Brain microvascular endothelial cell (primary cell): Measurements from ENCODE around the gene MYLK4.

Experiments
- DNase-seq: peaks from one replicate; pipeline ENCODE4 v3.0.0-alpha.2; 2020
- H3K27ac ChIP-seq: fragments of 250-450 bp; sonication (Bioruptor Pico); 2 replicates; pipeline ENCODE4 v1.5.1; 2020; ENCODE audit warnings: mild to moderate bottlenecking, moderate library complexity
- H3K27me3 ChIP-seq: fragments of 250-450 bp; sonication (Bioruptor Pico); replicated peaks from 2 replicates; pipeline ENCODE4 v1.5.1; 2020; ENCODE audit warnings: mild to moderate bottlenecking
- H3K36me3 ChIP-seq: fragments of 250-450 bp; sonication (Bioruptor Pico); replicated peaks from 2 replicates; pipeline ENCODE4 v1.5.1; 2020; ENCODE audit warnings: mild to moderate bottlenecking
- H3K4me3 ChIP-seq: 2 replicates; pipeline ENCODE4 v1.5.1; 2011; ENCODE audit warnings: low read depth, mild to moderate bottlenecking, control low read depth, low read length, moderate library complexity
- in situ Hi-C: cut with HindIII; loops from 2 replicates; pipeline ENCODE4 v1.10.0; 2017; ENCODE audit warnings: low sequenced_read_pairs, low pct_ligation_motif_present
- TF ChIP-seq, protein P1 (sequence below): IDR thresholded peaks from 2 replicates; pipeline ENCODE4 v1.5.1; 2011; ENCODE audit warnings: low read depth, mild to moderate bottlenecking, moderate library complexity, low read length, control low read depth, inconsistent platforms; ENCODE audit errors: missing control alignments

MYLK4 gene

DNA sequence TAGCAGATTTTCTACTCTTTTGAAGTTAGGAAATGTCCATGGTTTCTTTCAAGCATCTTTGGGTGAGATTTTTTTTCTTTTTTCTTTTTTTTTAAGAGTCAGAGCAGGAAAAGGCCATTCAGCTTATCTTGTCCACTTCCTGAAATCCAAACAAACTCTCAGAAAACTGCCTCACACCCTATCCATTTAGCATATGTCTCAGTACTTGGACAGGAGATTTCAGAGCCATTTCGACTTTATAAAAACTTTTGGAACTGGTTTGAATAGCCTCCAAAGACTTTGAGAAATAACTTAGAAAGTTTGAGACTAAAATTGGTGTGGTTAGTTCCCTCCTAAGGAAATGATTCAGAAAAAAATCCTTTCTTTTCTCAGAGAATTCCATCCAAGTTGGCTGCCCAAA, 125.1 kb downstream of the MYLK4 start:
- TF ChIP-seq, protein P1, sequence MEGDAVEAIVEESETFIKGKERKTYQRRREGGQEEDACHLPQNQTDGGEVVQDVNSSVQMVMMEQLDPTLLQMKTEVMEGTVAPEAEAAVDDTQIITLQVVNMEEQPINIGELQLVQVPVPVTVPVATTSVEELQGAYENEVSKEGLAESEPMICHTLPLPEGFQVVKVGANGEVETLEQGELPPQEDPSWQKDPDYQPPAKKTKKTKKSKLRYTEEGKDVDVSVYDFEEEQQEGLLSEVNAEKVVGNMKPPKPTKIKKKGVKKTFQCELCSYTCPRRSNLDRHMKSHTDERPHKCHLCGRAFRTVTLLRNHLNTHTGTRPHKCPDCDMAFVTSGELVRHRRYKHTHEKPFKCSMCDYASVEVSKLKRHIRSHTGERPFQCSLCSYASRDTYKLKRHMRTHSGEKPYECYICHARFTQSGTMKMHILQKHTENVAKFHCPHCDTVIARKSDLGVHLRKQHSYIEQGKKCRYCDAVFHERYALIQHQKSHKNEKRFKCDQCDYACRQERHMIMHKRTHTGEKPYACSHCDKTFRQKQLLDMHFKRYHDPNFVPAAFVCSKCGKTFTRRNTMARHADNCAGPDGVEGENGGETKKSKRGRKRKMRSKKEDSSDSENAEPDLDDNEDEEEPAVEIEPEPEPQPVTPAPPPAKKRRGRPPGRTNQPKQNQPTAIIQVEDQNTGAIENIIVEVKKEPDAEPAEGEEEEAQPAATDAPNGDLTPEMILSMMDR = no peak
- Histone ChIP-seq H3K36me3 (no peaks in the 10 kb centered on the region), H3K4me3 (no peak overlapping the region), H3K27ac (no peak overlapping the region), H3K27me3 (no peaks in the 10 kb centered on the region)
- in situ Hi-C loops = no loop called here
- no peak for DNase-seq

DNA sequence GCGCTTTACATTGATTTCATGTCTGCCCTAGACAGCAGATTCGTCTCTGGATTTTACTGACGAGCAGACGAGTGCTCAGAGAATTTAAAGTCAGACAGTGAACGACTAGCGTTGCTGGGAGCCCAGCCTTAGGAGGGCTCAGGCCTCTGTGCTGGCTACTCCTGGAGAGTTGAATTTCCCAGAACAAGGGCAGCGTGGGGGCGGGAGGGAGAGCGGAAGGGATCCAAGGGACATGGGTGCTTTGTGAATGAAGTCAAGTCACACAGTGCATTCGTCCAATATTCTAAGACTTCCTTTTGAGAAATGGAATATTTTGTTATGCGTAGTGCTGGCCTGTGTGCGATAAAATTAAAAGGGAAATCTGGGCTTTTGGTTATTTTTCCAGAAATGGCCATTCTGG, 126.5 kb downstream of the MYLK4 start:
- Histone ChIP-seq H3K4me3 (no peak overlapping the region), H3K36me3 (no peaks in the 10 kb centered on the region), H3K27ac (no peak overlapping the region), H3K27me3 (no peaks in the 10 kb centered on the region)
- no peak for DNase-seq
- TF ChIP-seq, protein P1 = no peak
- in situ Hi-C loops = no loop called here

DNA sequence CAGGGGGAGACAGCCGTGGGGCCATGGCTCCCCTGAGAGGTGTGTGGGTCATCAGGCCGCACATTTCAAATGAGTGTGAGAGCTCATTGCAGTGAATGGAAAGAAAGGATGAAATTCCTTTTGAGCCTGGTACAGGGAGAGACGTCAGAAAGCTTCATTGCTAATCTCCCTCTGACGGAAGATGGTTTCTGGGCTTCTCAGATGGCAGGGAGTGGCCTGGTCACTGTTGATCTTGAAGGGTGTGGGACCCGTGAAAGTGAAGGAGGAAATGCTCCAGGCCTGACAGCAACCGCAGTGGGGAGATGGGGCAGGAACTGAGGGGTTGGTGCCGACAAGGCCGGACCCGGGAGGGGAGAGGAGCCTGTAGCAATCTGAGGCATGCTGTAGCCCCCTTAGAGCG, 127.4 kb downstream of the MYLK4 start:
- no peaks in the 10 kb centered on the region for H3K36me3 ChIP-seq
- peak; percentile 29 for DNase-seq
- H3K27ac ChIP-seq = no peak overlapping the region
- TF ChIP-seq, protein P1 = no peak
- in situ Hi-C loops = no loop called here
- H3K4me3 ChIP-seq = no peak overlapping the region
- no peaks in the 10 kb centered on the region for H3K27me3 ChIP-seq

DNA sequence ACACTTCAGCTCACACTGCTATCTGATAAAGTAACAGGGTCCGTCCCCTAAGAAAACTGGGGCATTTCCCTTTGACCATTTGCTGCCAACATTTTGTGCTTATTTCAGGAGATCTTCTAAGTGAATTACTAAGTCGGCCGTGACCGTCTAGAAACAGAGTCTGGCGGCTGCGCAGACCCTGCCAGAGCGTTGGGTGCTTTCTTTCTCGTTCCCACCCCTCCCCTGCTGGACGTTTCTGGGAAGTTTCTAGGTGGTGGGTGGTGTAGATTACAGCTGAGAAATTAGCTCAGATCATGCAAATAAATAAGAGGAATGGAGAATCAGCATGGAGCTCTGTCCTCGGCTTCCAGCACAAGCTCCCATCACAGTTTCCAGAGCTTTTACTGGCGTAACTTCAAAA, 128.1 kb downstream of the MYLK4 start:
- H3K36me3 ChIP-seq = no peaks in the 10 kb centered on the region
- DNase-seq = peak; percentile 47
- H3K27ac ChIP-seq = no peak overlapping the region
- H3K27me3 ChIP-seq = no peaks in the 10 kb centered on the region
- no peak overlapping the region for H3K4me3 ChIP-seq
- TF ChIP-seq, protein P1 = peak; percentile 45
- in situ Hi-C loops = no loop called here

DNA sequence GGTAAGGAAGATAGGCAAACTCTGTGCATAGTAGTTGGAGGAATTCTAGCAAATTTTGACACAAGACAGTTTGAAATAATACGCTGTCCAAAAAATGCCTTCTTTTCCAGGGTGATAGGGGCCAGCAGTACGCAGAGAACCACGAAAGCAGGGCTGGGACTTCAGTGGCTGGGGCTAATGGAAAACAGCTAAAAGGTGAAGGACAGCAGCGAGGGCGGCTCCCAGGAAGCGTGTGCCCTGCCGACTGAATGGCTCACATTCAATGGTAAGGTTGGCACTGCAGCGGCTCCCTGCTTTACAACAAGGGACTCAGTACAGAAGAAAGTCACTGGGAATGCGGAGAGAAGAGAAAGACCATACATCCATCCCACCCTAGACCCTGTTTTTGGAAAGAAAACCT, 131.1 kb downstream of the MYLK4 start:
- Histone ChIP-seq H3K27me3 (no peaks in the 10 kb centered on the region), H3K27ac (no peak overlapping the region), H3K4me3 (no peak overlapping the region), H3K36me3 (no peaks in the 10 kb centered on the region)
- DNase-seq = no peak
- in situ Hi-C loops = no loop called here
- TF ChIP-seq, protein P1 = no peak

DNA sequence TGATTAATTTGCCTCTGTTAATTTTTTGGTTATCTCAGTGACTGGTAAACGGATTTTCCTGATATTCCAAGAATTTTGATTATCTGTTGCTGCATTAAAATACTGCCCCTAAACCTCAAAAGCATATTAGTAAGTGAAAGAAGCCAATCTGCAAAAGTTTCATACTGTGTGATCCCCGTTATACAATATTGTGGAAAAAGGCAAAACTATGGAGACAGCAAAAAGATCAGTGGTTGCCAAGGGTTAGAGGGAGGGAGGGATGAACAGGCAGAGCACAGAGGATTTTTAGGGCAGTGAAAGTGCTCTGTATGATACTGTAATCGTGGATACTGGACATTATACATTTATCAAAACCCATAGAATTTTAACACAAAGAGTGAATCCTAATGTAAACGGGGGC, 133.0 kb downstream of the MYLK4 start:
- H3K27me3 ChIP-seq = no peaks in the 10 kb centered on the region
- DNase-seq = no peak
- TF ChIP-seq, protein P1 = no peak
- no peak overlapping the region for H3K4me3 ChIP-seq
- in situ Hi-C loops = no loop called here
- H3K36me3 ChIP-seq = no peaks in the 10 kb centered on the region
- no peak overlapping the region for H3K27ac ChIP-seq
